Right cardiac atrium (tissue), 5 donors: ENCODE data around the gene PGAP1. TPM values are rescaled to one million over a fixed set of nuclear protein-coding genes. Genes with fewer than 3 reads are reported as not detected.

Experiments
- ATAC-seq, 2 donors: fragments of 200-7000 bp; cut with Tn5 transposase; one replicate each; pipeline versions ENCODE4 v1.8.0 to v1.9.1; 2020; ENCODE audit warnings: moderate library complexity in 2 of 2, mild to moderate bottlenecking in 1 of 2
- DNase-seq, 3 donors: peaks; one replicate each; pipeline ENCODE4 v3.0.0-alpha.2; 2020
- H3K27ac ChIP-seq: one replicate; pipeline ENCODE4 v1.5.1; 2013; ENCODE audit warnings: mild to moderate bottlenecking, low read length, control low read depth, moderate library complexity
- H3K27me3 ChIP-seq: one replicate; pipeline ENCODE4 v1.6.1; 2013; ENCODE audit not compliant: control insufficient read depth, insufficient read depth
- H3K4me1 ChIP-seq: one replicate; pipeline ENCODE4 v1.6.1; 2013; ENCODE audit warnings: low read length; ENCODE audit not compliant: control insufficient read depth, insufficient read depth
- H3K4me3 ChIP-seq: one replicate; pipeline ENCODE4 v1.5.1; 2013; ENCODE audit warnings: low read length, control low read depth
- H3K9me3 ChIP-seq: one replicate; pipeline ENCODE4 v1.6.1; 2013; ENCODE audit warnings: low read length; ENCODE audit not compliant: control insufficient read depth
- WGBS: extraction: QIAGEN DNeasy Blood & Tissue Kit; methylation state at CpG from one replicate; pipeline ENCODE4 v1.1.7; 2013; 5-methylcytosine and 5-hydroxymethylcytosine counted together
- intact Hi-C, 4 donors: fragments of 100-400 bp; cut with DNase I; formaldehyde crosslinking; loops; one replicate each; pipeline versions ENCODE4 v1.11.0 to v1.14.0; 2022 to 2023
- long read RNA-seq, 4 donors: library from polyadenylated mRNA; unstranded; transcript quantifications; one replicate each; pipeline ENCODE4 v2.0.0, GENCODE V29; 2020 to 2021
- polyA plus RNA-seq: library from polyadenylated mRNA; stranded (reverse); fragments of 200-250 nt; gene quantifications from one replicate; pipeline ENCODE4 v1.2.3, GENCODE V29; 2013
- total RNA-seq, 4 donors: library from RNA; stranded (reverse); fragmentation: NEBNext Ultra II Directional; extraction: Animal tissue kit (Norgen Biotek cat#: 25700); gene quantifications; one replicate each; pipeline ENCODE4 v1.2.1, GENCODE V29; 2021
- donor health status: healthy with polysubstance abuse.
- donor health status: DM: no; HTN: yes; CAD: no.
- donor health status: DM: no; HTN: no; CAD: no.
- donor health status: DM: no; HTN: yes; CAD: no; lungs with severe emphysema.
- donor health status: DM: yes; HTN: yes; CAD: no.

The PGAP1 gene
- total RNA-seq (10 to 100 TPM; 10.3 to 12.5 (median 10.9) TPM), polyA plus RNA-seq (2.2 TPM)
- long read RNA-seq, donor 1, full-length matches to known transcripts, result 3 of 10 reads
- long read RNA-seq, donor 1, partial matches to known transcripts, result 2 of 10 reads
- long read RNA-seq, donor 1, other reads (novel, unspliced or antisense), result 5 of 10 reads
- long read RNA-seq, donor 2, full-length matches to known transcripts, result 2 of 5 reads
- long read RNA-seq, donor 2, partial matches to known transcripts, result 0 of 5 reads
- long read RNA-seq, donor 2, other reads (novel, unspliced or antisense), result 3 of 5 reads
- long read RNA-seq, donor 3, full-length matches to known transcripts, result 2 of 4 reads
- long read RNA-seq, donor 3, partial matches to known transcripts, result 1 of 4 reads
- long read RNA-seq, donor 3, other reads (novel, unspliced or antisense), result 1 of 4 reads
- long read RNA-seq, donor 4, full-length matches to known transcripts, result 2 of 4 reads
- long read RNA-seq, donor 4, partial matches to known transcripts, result 1 of 4 reads
- long read RNA-seq, donor 4, other reads (novel, unspliced or antisense), result 1 of 4 reads

- DNase-seq, result peak; percentile 92 to 97 (median 97)
- peak; percentile 99 for ATAC-seq
- Histone ChIP-seq H3K9me3 (no peaks in the 10 kb centered on the region), H3K27ac (peak within 1 kb of the TSS; percentile 63), H3K4me1 (no peaks in the 10 kb centered on the region), H3K27me3 (no peaks in the 10 kb centered on the region), H3K4me3 (peak within 1 kb of the TSS; percentile 80)
- intact Hi-C loops, result no loop called here
- under 1% methylated on average over 62 of the region's 62 CpGs for WGBS
These were observed at the start of gene PGAP1 for GRCh38 chr2:196926562-196927375. PGAP1 (minus strand) TSS chr2:196926707; CDS start chr2:196926616, 91 bp downstream.

GRCh38 chr2:196974970-196975369, 48.5 kb upstream of the PGAP1 start:
- no peak overlapping the region for H3K27ac ChIP-seq
- no peaks in the 10 kb centered on the region for H3K27me3 ChIP-seq
- no peak overlapping the region for H3K4me3 ChIP-seq
- no peak for ATAC-seq
- 86% methylated on average over 1 of the region's 1 CpG for WGBS
- H3K4me1 ChIP-seq, result no peaks in the 10 kb centered on the region
- no peak for DNase-seq
- intact Hi-C loops, result no loop called here
- H3K9me3 ChIP-seq, result no peaks in the 10 kb centered on the region

DNA sequence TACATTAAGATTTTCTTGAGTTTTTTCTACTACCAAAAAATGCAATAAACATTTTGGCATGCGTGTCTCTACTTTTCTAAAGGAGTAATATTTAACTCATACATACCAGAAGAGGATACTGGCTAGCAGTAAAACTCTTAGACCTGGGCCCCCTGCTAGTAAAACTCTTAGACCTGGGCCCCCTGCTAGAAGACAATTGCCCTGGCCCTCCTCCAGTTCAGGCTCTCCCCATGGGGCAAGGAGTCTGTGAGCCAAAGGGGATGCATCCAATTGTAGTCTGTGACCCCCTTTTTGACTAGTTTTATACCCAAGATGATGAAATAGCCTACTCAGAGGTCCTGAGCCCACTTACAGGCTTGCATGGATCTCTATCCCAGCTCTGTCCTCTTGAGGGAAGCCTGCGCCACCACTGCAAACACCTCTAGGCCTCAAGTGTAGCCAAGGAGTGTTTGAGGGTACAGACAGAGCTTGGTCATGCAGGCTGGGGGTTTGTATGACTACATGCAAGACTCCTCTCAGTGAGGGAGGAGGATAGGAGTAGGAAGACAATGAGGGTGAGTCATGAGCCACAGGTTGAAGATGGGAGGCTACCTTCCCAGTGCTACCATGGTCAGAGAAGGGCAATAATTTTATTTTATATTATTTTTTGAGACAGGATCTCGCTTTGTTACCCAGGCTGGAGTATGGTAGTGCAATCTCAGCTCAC, 45.2 kb upstream of the PGAP1 start:
- ATAC-seq, result no peak
- H3K9me3 ChIP-seq, result no peaks in the 10 kb centered on the region
- intact Hi-C loops, result no loop called here
- WGBS, result 76% methylated on average over 3 of the region's 3 CpGs
- no peak overlapping the region for H3K27ac ChIP-seq
- no peaks in the 10 kb centered on the region for H3K27me3 ChIP-seq
- H3K4me3 ChIP-seq, result no peak overlapping the region
- no peaks in the 10 kb centered on the region for H3K4me1 ChIP-seq
- no peak for DNase-seq

GRCh38 chr2:196970099-196970498, 43.6 kb upstream of the PGAP1 start:
- ATAC-seq (no peak), DNase-seq (no peak)
- H3K4me1 ChIP-seq, result no peaks in the 10 kb centered on the region
- H3K4me3 ChIP-seq, result no peak overlapping the region
- H3K27me3 ChIP-seq, result no peaks in the 10 kb centered on the region
- 51% methylated on average over 4 of the region's 4 CpGs for WGBS
- intact Hi-C loops, result no loop called here
- no peak overlapping the region for H3K27ac ChIP-seq
- H3K9me3 ChIP-seq, result no peaks in the 10 kb centered on the region

DNA sequence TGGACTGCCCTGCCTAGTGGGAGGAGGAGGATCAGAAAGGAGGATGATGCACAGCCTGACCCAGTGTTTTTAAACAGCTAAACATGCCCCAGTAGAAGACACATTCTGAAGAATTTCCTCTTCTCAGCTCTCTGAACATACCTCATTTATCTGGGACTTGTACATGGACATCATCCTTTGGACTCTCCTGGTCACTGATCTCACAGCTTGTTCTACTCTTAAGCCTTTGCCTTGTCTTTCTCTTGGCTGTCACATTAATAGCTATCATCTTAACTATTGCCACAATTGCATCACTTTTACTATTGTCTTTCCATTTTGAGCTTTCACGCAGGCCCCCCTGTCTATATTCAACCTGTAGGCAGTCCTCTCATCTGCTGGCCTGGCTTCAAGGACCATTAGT, 42.0 kb upstream of the PGAP1 start:
- no peak overlapping the region for H3K27ac ChIP-seq
- H3K4me1 ChIP-seq, result no peaks in the 10 kb centered on the region
- no peaks in the 10 kb centered on the region for H3K27me3 ChIP-seq
- ATAC-seq, result no peak
- no peaks in the 10 kb centered on the region for H3K9me3 ChIP-seq
- intact Hi-C loops, result no loop called here
- no peak for DNase-seq
- 96% methylated on average over 1 of the region's 1 CpG for WGBS
- H3K4me3 ChIP-seq, result no peak overlapping the region

- intact Hi-C loops, result no loop called here
- no peak for ATAC-seq
These were observed 41.3 kb upstream of the PGAP1 start for GRCh38 chr2:196967775-196968174.

DNA sequence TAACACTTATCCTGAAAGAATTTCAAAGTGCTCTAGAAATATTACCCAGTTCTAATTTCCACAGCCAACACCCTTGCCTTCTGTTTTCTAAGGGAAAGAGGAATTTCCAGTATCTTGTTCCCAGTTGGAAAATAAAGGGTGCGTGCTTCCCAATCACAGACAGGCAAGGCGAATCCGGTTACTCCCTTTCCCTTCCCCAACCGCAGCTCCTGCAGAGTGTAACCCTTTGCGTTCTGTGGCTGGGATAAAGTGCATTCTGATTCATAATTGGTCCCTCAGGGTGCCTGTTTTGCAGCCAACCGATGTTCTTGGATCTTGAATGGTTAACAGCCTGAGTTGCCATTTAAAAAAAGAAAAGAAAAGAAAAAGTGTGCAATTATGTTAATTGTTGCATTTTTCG, 40.6 kb upstream of the PGAP1 start:
- H3K4me3 ChIP-seq, result peak overlapping the region; percentile 45
- DNase-seq, result peak in 2 of 3 donors; percentile 21 to 50
- ATAC-seq, result peak; percentile 80 to 96
- H3K27me3 ChIP-seq, result no peaks in the 10 kb centered on the region
- intact Hi-C loops, result no loop called here
- 19% methylated on average over 7 of the region's 7 CpGs for WGBS
- H3K9me3 ChIP-seq, result no peaks in the 10 kb centered on the region
- no peaks in the 10 kb centered on the region for H3K4me1 ChIP-seq
- no peak overlapping the region for H3K27ac ChIP-seq

More at GRCh38 chr2:196967775-196968174, 41.3 kb upstream of the PGAP1 start:
- Histone ChIP-seq H3K4me1 (no peaks in the 10 kb centered on the region), H3K9me3 (no peaks in the 10 kb centered on the region), H3K27ac (no peak overlapping the region), H3K27me3 (no peaks in the 10 kb centered on the region), H3K4me3 (no peak overlapping the region)
- DNase-seq, result no peak
- WGBS, result 81% methylated on average over 3 of the region's 3 CpGs

DNA sequence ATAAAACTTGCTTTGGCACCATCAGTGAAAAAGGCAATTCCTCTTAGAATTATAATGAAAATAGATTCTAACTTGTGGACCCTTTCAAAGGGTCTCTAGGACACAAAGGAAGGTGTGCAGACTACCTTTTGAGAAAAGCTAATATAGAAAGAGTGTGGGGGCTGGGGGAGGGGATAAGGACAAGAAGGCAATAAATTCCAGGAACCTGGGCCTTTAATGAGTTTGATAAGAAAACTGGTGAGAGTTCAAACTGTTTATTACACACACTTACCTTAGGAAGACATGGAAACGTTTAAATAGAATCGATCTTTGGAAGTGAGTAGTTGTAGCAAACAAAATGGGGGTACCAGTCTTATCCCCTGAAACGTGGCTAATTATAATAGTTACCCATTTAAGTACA, 39.6 kb upstream of the PGAP1 start:
- no peaks in the 10 kb centered on the region for H3K4me1 ChIP-seq
- WGBS, result 65% methylated on average over 3 of the region's 3 CpGs
- no peak overlapping the region for H3K27ac ChIP-seq
- H3K9me3 ChIP-seq, result no peaks in the 10 kb centered on the region
- intact Hi-C loops, result no loop called here
- DNase-seq (no peak), ATAC-seq (no peak)
- no peaks in the 10 kb centered on the region for H3K27me3 ChIP-seq
- H3K4me3 ChIP-seq, result no peak overlapping the region

GRCh38 chr2:196965651-196966050, 39.1 kb upstream of the PGAP1 start:
- Histone ChIP-seq H3K4me3 (no peak overlapping the region), H3K27ac (no peak overlapping the region), H3K27me3 (no peaks in the 10 kb centered on the region), H3K9me3 (no peaks in the 10 kb centered on the region), H3K4me1 (no peaks in the 10 kb centered on the region)
- intact Hi-C loops, result no loop called here
- no peak for ATAC-seq
- DNase-seq, result no peak
- 81% methylated on average over 4 of the region's 4 CpGs for WGBS

- ATAC-seq (no peak), DNase-seq (no peak)
- Histone ChIP-seq H3K4me3 (no peak overlapping the region), H3K4me1 (peaks cover 2% of the 10 kb centered on the region), H3K27me3 (no peaks in the 10 kb centered on the region), H3K9me3 (no peaks in the 10 kb centered on the region), H3K27ac (no peak overlapping the region)
- intact Hi-C loops, result no loop called here
- WGBS, result 80% methylated on average over 1 of the region's 1 CpG
These were observed 37.5 kb upstream of the PGAP1 start for GRCh38 chr2:196963961-196964360.
